MCF 10A (cell line): ENCODE measurements around the gene EXOC6B. TPM values are rescaled to one million over a fixed set of nuclear protein-coding genes. Genes with fewer than 3 reads are reported as not detected.

Source experiments
- BruUV-seq: library from RNA; stranded (reverse); fragments of 400-500 nt; replicated peaks from 2 replicates; lab custom pipeline; 2021; lab: Mats Ljungman, UMichigan
- CTCF ChIA-PET: fragments of 300-600 bp; sonication (Branson Sonifier 250); formaldehyde crosslinking; extraction: SDS; loops from one replicate; lab custom pipeline; 2021; ENCODE audit warnings: antibody characterized with exemption, inconsistent platforms; lab: Yijun Ruan, JAX
- POLR2A ChIA-PET: fragments of 300-600, 350-650 bp; sonication (Branson Sonifier 250); formaldehyde crosslinking; extraction: SDS; loops from one replicate; lab custom pipeline; 2020; ENCODE audit warnings: antibody characterized with exemption, inconsistent platforms; lab: Yijun Ruan, JAX
- DNase-seq: peaks from one replicate; pipeline ENCODE4 v3.0.0-alpha.2; 2018; ENCODE audit not compliant: unreplicated experiment
- H3K27ac Mint-ChIP-seq: one replicate; pipeline ENCODE4 v1.8.0; 2022; ENCODE audit warnings: mild to moderate bottlenecking, low read depth, mixed read lengths; ENCODE audit not compliant: unreplicated experiment
- H3K27me3 Mint-ChIP-seq: one replicate; pipeline ENCODE4 v1.8.0; 2022; ENCODE audit warnings: mixed read lengths; ENCODE audit not compliant: insufficient read depth, unreplicated experiment
- H3K36me3 Mint-ChIP-seq: one replicate; pipeline ENCODE4 v1.8.0; 2022; ENCODE audit warnings: mild to moderate bottlenecking, moderate library complexity, mixed read lengths; ENCODE audit not compliant: insufficient read depth, unreplicated experiment
- H3K4me1 Mint-ChIP-seq: one replicate; pipeline ENCODE4 v1.8.0; 2022; ENCODE audit warnings: mixed read lengths; ENCODE audit not compliant: insufficient read depth, unreplicated experiment
- H3K4me3 Mint-ChIP-seq: one replicate; pipeline ENCODE4 v1.8.0; 2022; ENCODE audit warnings: mild to moderate bottlenecking, moderate library complexity, mixed read lengths; ENCODE audit not compliant: unreplicated experiment
- H3K9me3 Mint-ChIP-seq: one replicate; pipeline ENCODE4 v1.8.0; 2022; ENCODE audit warnings: mixed read lengths; ENCODE audit not compliant: unreplicated experiment
- intact Hi-C: fragments of 100-400 bp; cut with micrococcal nuclease; formaldehyde crosslinking; loops from 2 replicates; pipeline ENCODE4 v1.14.1; 2022
- total RNA-seq: library from RNA; stranded (reverse); gene quantifications from 2 replicates; pipeline ENCODE4 v1.2.3, GENCODE V29; 2022
- TF ChIP-seq, protein P1 (sequence below): fragments of 200-600 bp; IDR thresholded peaks from one replicate; pipeline ENCODE4 v1.8.0; 2022; ENCODE audit warnings: antibody characterized with exemption, mild to moderate bottlenecking; ENCODE audit not compliant: unreplicated experiment

Gene EXOC6B
- total RNA-seq, 1 experiment from 2014 or later = 24.7 TPM

GRCh38 chr2:72126186-72127100 is 699.4 kb downstream of the EXOC6B start:
- ChIA-PET POLR2A (interaction anchor here (0.7 to 0.8 kb wide), 2 partner anchors 10 to 507 kb away, joined by 3 read pairs; no protein-coding TSS in a partner anchor), CTCF (interaction anchor here (1.6 kb wide), 1 partner anchor 12 kb away, joined by 6 read pairs; no protein-coding TSS in a partner anchor)
- Mint-ChIP-seq H3K4me3 (no peak overlapping the region), H3K27ac (no peak overlapping the region), H3K4me1 (peaks cover 6% of the 10 kb centered on the region), H3K9me3 (no peaks in the 10 kb centered on the region), H3K36me3 (no peaks in the 10 kb centered on the region), H3K27me3 (no peaks in the 10 kb centered on the region)
- DNase-seq = no peak
- intact Hi-C loops = no loop called here
- BruUV-seq = no TSS peak
- TF ChIP-seq, protein P1, sequence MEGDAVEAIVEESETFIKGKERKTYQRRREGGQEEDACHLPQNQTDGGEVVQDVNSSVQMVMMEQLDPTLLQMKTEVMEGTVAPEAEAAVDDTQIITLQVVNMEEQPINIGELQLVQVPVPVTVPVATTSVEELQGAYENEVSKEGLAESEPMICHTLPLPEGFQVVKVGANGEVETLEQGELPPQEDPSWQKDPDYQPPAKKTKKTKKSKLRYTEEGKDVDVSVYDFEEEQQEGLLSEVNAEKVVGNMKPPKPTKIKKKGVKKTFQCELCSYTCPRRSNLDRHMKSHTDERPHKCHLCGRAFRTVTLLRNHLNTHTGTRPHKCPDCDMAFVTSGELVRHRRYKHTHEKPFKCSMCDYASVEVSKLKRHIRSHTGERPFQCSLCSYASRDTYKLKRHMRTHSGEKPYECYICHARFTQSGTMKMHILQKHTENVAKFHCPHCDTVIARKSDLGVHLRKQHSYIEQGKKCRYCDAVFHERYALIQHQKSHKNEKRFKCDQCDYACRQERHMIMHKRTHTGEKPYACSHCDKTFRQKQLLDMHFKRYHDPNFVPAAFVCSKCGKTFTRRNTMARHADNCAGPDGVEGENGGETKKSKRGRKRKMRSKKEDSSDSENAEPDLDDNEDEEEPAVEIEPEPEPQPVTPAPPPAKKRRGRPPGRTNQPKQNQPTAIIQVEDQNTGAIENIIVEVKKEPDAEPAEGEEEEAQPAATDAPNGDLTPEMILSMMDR = no peak

Other genes starting within 250 kb of the EXOC6B start
- 12.9 and 18.1 TPM in 2 replicates for gene SPR, start 61.4 kb upstream of the EXOC6B start, total RNA-seq
- gene EMX1, start 91.5 kb upstream of the EXOC6B start, total RNA-seq = not detected in 2 replicates
- gene SFXN5, start 245.7 kb upstream of the EXOC6B start, total RNA-seq = 6.0 and 8.0 TPM in 2 replicates